Stimulated activated CD8-positive, alpha-beta memory T cell treated with anti-CD3 and anti-CD28 coated beads, Interleukin-4, amount 100 ng/mL, for 4 hours (primary cell): Measurements from ENCODE around the gene UBE3D.
"Not testable (repeated sequence)": the region's sequence is repeated elsewhere in the genome, so short reads cannot be mapped to it uniquely, and the experiment has no call there.

Experiments used
- DNase-seq, 2 donors: peaks; one replicate each; pipeline ENCODE4 v3.0.0-alpha.2; 2020; ENCODE audit warnings: low read depth in 2 of 2, low spot score in 1 of 2

Gene UBE3D

DNA sequence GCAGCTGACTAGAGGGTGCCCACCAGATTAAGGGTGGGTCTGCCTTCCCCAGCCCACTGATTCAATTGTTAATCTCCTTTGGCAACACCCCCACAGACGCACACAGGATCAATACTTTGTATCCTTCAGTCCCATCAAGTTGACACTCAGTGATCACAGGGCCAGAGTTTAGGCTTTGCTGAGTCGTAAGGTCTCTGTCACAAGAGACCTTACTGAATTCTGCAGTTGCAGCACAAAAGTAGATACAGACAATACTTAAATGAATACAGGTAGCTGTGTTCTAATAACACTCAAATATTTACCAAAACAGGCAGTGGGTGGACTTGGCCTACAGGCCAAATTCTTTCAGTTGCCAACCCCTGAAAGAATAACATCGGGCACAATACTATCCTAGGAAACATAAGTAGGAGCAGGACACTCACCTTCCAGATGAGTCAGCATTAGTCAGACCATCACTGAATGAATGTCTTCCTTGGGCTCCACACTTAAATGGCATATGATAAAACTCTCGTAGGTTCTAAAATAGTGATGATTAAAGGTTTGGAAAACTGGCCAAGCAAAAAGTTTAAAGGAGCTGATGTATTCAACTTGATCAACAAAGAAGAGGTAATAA is 190.0 kb downstream of the UBE3D start:
- DNase-seq: no peak

- DNase-seq: no peak
Measured at GRCh38 chr6:82874867-82875266, 190.8 kb downstream of the UBE3D start.

GRCh38 chr6:82872185-82872584 is 193.5 kb downstream of the UBE3D start:
- DNase-seq: no peak

DNA sequence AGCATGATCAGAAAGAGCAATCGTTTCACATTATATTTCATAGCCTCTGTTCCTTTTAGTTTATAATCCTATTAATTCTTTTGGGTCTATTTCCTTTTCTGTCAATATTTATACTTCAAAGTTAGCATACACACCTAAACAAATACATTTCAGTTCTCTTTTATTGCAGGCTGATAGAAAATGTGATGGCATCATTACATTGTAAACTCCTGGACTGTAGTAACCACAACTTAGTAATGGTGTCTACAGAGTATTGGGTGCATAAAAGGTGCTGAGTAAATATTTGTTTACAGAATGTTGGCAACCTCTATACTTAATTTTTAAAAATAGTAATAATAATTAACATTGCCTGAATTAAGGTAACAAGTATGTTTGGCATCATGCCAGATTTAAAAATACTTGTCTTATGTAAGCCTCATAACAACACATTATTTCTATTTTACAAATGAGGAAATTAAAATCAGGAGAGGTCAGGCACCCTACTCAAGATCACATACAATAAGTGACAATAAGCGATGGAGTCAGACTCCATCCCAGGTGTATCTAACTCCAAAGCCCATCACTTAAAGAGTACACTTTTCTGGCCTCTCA is 195.0 kb downstream of the UBE3D start:
- DNase-seq: no peak

- no peak for DNase-seq
Measured at GRCh38 chr6:82869493-82869892, 196.1 kb downstream of the UBE3D start.

GRCh38 chr6:82867946-82868345 is 197.7 kb downstream of the UBE3D start:
- DNase-seq: no peak

DNA sequence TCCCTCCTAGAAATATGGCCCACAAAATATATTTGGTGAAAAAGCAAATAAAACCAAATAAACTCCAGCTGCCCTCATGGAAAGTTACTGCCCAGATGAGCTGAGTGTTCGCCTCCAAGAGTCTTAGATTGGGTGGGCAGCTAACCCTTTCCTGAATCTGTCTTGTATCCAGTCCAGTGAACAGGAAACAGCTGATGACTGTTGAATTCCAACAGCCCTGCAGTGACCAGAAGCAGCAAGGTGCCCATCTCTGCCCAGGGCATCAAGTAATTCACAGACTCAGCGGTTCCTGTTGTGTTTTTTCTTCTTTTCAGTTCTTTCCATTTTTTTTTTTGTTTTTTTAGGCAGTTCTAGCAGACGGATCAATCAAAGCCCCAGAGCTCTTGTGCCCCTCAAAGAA is 199.2 kb downstream of the UBE3D start:
- no peak for DNase-seq

DNA sequence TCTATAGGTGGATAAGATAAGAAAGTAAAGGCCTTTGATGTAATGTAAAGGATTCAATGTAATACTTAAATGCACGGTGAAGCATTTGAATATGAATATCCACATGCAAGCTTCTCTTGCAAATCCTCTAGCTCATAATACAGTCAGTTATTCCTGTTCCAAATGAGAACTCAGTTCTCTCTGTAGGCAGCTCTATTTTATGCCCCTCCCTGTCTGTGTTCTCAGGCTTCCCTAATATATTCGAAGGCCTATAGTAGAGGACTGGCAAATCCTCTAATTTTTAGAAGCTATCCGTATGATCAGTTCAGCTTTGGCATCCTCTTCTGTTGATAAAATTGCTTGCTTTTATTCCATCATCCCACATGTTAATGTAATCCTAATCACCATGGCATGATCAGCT is 200.2 kb downstream of the UBE3D start:
- no peak for DNase-seq

DNA sequence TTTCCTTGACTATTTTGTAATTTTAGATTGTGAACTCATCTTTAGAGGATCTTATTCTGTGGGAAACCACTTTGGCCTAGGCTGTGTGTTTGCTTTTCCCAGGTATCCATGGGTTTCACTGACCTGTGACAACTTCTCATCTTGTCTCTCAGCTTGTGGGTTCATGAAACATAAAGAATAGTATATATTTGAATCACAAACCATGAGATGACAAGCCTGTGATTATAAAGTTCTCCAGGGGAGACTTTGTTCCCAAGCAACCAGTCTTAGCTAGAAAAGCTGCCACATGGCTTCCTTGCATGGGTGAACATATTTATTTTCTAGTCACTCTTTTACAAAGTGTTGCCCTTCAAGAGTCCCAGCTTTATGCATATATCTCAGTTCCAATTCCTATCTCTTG is 201.9 kb downstream of the UBE3D start:
- no peak for DNase-seq

DNA sequence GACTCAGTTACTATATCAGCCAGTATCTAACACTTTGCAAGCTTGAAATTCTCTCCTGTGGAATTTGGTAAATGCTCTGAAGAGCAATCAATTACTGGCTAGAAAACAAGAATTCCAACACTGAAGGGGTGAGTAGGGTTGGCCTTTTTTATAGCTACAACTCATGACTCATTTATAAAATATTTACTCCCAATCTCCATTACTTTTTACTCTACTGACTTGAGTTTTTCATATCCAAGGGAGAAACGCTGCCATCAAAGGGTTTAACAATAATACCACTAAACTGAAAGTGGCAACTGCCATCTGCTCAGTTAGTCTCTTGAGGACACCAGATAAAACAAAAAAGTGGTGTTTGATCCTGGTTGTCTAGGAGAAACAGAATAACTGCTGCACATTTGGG is 203.1 kb downstream of the UBE3D start:
- no peak for DNase-seq

- no peak for DNase-seq
Measured at GRCh38 chr6:82861121-82861520, 204.5 kb downstream of the UBE3D start.

DNA sequence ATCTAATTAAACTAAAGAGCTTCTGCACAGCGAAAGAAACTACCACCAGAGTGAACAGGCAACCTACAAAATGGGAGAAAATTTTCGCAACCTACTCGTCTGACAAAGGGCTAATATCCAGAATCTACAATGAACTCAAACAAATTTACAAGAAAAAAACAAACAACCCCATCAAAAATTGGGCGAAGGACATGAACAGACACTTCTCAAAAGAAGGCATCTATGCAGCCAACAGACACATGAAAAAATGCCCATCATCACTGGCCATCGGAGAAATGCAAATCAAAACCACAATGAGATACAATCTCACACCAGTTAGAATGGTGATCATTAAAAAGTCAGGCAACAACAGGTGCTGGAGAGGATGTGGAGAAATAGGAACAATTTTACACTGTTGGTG is 209.6 kb downstream of the UBE3D start:
- not testable (repeated sequence) for DNase-seq

DNA sequence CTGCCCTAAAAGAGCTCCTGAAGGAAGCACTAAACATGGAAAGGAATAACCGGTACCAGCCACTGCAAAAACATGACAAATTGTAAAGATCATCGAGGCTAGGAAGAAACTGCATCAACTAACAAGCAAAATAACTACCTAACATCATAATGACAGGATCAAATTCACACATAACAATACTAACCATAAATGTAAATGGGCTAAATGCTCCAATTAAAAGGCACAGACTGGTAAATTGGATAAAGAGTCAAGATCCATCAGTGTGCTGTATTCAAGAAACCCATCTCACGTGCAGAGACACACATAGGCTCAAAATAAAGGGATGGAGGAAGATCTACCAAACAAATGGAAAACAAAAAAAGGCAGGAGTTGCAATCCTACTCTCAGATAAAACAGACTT is 212.7 kb downstream of the UBE3D start:
- not testable (repeated sequence) for DNase-seq

- DNase-seq: no peak
Measured at GRCh38 chr6:82843291-82843885, 222.3 kb downstream of the UBE3D start.

- no peak for DNase-seq
Measured at GRCh38 chr6:82842721-82843120, 222.9 kb downstream of the UBE3D start.
